ENCODE data around the gene MED13.
"Not testable (repeated sequence)": the region's sequence is repeated elsewhere in the genome, so short reads cannot be mapped to it uniquely, and the experiment has no call there.

The MED13 gene

DNA sequence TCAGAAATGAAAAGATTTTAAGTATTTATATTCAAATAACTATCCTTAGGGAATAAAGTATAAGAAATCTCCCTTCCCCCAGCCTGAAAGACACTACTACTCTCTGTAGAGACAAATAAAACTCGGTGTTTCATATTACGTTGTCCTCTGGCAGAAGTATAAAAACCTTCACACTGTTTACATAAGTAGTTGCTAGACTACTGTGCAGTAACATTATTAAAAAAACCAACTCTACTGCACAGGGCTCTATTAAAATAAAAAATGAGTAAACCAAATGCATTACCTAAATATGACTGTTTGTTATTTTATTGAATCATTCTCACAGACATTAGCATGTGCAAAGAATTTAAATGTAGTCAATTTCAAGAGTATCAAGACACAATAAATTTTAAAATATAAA, 67.4 kb downstream of the MED13 start:
- no peak for DNase-seq (ENCODE audit: low read depth)

DNA sequence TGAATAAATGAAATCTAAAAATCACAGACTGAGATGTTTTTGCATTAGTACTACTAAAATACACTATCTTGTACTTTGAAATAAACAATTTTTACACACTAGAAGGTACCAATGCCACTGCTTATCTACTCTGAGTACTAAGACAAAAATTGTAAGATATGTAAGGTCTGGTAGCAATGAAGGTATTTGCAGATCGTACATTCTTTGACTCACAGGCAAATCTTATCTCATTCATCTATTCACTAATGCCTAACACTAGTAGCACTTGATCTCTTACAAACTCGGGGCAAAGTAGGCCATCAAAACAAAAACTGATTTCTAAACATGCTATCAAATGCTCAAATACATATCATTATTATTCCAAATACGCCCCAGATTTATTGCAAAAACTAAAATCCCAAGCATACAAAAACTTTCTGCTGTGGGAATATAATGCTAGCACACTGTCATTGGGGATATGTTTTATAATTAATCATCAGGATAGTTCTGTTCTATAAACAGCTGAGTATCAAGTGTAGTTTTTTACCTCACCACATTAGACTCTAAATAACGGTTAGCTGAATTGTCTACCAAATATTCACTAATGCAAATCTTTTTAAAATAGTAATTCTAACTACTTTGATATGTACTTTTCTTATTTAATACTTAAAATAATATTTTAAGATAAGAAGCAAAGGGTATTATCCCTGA, 68.0 kb downstream of the MED13 start:
- DNase-seq (ENCODE audit: low read depth): no peak

DNA sequence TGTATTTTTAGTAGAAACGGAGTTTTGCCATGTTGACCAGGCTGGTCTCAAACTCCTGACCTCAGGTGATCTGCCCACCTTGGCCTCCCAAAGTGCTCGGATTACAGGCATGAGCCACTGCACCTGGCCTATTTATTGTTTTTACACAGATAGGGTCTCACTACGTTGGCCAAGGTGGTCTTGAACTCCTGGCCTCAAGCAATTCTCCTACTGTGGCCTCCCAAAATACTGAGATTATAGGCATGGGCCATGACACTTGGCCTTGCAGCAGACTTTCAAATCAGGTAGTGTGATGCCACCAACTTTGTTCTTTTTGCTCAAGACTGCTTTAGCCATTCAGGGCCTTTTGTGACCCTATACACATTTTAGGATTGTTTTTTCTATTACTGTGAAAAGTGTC, 75.6 kb downstream of the MED13 start:
- no peak for DNase-seq (ENCODE audit: low read depth)

DNA sequence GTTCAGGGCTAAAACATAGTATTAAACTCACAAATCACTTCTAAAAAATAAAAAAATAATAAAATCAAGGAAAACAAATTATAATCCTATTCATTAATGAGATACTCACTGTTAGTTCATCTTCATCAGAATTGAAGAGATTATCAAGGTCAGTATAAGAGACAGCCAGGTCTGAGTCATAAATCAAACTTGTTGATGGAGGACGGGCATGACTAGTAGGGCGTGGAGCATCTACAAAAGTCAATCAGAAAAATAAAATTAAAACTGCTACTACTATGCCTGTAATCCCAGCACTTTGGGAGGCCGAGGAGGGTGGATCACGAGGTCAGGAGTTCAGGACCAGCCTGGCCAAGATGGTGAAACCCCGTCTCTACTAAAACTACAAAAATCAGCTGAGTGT, 78.2 kb downstream of the MED13 start:
- DNase-seq (ENCODE audit: low read depth): no peak

DNA sequence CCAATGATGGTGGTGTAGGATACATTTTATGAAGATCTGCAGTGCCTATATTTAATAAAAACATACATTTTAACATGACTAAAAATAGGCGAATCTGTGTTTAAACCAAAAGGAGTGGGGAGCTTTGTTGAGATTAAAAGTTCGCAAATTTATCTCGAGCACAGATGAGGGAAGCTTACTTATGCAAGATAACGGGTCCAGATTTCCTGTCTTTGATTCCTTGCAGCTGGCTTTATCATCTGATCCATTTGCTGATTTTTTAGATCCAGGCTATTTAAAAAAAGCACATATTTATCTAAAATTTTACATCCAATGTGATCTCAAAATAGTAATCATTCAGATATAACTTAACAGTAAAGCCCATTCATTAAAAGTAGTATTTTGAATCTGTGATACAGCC, 80.3 kb downstream of the MED13 start:
- DNase-seq (ENCODE audit: low read depth): no peak

DNA sequence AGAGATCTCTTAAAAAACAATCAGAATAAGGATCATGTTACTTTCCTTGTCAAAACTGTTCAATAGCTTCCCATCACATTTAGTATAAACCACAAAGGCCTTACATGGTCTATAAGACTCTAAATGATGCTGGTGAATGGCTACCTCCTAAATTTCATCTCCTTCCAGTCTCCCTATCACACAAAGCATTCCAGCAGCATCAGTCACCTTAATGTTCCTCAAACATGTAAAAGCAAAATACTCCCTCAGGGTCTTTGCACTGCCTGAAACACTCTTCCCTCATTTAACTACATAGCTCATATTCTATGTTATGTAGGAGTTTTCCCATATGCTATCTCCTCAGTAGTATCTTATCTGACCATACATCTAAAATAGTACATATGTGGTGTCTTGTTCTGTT, 83.8 kb downstream of the MED13 start:
- no peak for DNase-seq (ENCODE audit: low read depth)

DNA sequence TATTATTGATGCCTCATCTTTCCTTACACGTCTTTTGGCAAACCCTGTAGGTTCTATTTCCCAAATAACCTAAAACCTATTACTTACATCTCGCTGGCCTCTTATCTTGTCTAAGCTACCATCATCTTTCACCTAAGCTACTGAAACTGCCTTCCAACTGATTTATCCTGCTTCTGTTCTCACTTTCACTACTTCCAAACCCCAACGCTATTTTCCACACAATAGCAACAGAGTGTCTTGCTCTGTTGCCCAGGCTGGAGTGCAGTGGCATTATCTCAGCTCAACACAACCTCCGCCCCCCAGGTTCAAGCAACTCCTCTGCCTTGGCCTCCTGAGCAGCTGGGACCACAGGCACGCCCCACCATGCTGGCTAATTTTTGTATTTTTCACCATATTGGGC, 84.5 kb downstream of the MED13 start:
- DNase-seq (ENCODE audit: low read depth): no peak

DNA sequence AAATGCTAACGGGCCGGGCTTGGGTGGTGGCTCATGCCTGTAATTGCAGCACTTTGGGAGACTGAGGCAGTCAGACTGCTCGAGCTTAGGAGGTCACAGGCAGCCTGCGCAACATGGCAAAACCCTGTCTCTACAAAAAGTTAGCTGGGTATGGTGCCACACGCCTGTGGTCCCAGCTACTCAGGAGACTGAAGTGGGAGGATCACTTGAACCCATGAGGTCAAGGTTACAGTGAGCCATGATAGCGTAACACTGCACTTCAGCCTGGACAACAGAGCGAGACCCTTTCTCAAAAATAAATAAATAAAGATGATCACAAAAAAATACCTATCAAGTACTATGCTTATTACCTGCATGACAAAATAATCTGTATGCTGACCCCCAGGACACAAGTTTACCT, 91.0 kb downstream of the MED13 start:
- no peak for DNase-seq (ENCODE audit: low read depth)

DNA sequence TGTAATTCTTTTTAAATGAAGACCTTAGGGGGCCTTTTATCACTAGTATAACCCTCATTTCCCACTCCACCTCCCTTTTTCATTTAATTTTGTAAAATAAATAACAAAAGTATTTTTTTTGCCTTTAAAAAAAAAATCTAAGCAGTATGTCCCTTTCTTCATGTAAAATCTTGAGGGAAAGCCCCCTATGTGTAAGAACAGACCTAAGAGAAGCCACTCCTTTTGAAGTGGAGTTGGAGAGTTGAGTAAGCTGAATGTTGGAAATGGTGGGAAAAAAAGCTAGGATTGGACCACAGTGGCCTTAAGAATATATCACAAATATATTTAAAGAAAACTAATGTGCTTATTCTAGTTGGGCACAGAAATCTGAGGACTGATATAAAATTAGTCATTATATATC, 92.8 kb downstream of the MED13 start:
- DNase-seq (ENCODE audit: low read depth): no peak

DNA sequence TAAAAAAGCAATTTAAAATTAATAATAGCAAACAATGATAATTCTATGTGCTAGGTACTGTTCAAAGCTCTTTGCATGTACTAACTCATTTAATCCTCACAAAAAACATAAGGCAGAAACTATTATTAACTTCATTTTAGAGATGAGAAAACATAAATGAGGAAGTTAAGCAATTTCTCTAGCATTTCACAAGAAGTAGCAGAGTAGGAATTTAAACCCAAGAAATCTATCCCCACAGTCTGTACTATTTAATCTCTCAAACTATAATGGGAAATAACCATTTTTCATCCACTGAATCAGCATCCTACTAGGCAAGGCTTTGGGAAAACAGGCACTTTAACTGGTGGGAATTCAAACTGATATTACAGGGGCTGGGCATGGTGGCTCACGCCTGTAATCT, 95.0 kb downstream of the MED13 start:
- DNase-seq (ENCODE audit: low read depth): no peak

DNA sequence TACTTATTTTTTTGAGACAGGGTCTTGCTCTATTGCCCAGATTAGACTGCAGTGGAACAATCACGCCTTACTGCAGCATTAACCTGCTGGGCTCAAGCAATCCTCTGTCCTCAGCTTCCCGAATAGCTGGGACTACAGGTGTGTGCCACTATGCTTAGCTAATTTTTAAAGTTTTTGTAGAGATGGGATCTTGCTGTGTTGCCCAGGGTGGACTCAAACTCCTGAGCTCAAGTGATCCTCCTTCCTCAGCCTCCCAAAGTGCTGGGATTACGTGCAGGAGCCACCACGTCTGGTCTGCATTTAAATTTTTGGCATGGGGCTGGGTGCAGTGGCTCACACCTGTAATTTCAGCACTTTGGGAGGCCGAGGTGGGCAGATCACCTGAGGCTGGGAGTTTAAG, 96.3 kb downstream of the MED13 start:
- DNase-seq (ENCODE audit: low read depth): no peak

DNA sequence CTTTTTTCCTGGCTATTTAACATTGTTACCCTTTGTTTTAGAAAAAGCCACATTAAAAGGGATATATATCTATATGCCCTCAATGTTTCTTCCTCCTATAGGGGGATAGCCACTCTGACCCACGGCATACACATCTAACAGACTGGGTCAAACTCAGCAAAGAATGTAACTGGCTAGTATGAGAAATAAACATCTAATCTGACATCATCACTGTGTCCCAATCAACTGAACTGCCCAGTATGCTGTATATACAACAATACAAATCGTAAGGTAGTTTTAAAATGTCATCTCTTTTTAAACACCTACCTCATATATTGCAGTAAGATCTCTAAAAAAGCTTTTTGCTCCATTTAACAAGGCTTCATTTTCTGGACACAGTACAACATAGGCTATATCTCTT, 97.3 kb downstream of the MED13 start:
- DNase-seq (ENCODE audit: low read depth): no peak

DNA sequence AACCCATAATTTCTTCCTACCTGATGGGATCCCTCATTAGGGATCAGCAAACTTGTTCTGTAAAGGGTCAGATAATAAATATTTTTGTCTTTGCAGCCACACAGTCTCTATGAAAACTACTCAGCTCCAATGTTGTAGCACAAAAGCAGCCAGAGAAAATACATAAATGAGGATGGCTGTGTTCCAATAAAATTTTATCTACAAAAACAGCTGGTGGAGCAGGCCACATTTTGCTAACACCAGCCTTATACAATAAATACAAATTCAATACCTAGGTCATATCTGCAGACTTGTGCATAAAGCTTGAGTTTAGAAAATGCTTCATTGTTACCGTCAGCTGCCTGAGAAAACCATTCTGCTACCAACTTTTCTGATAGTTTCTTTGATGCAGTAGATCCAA, 98.9 kb downstream of the MED13 start:
- no peak for DNase-seq (ENCODE audit: low read depth)

DNA sequence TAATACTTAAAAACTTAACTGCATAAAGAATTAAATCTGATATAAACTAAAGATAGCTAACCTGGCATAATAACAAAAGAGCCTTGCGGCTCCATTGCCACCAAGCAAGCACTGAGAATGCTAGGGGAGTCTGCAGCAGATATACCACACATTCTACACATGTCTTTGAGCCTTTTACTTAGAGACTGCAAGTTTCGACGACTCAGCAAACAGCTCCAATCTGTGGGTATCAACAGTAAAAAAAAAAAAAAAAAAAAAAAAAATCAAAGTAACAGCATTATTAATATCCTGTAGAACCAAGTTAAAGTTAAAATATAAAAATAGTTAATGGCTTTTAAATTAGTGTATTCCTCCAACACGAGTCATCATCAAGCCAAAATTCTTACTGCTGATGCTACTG, 109.5 kb downstream of the MED13 start:
- DNase-seq (ENCODE audit: low read depth): no peak

DNA sequence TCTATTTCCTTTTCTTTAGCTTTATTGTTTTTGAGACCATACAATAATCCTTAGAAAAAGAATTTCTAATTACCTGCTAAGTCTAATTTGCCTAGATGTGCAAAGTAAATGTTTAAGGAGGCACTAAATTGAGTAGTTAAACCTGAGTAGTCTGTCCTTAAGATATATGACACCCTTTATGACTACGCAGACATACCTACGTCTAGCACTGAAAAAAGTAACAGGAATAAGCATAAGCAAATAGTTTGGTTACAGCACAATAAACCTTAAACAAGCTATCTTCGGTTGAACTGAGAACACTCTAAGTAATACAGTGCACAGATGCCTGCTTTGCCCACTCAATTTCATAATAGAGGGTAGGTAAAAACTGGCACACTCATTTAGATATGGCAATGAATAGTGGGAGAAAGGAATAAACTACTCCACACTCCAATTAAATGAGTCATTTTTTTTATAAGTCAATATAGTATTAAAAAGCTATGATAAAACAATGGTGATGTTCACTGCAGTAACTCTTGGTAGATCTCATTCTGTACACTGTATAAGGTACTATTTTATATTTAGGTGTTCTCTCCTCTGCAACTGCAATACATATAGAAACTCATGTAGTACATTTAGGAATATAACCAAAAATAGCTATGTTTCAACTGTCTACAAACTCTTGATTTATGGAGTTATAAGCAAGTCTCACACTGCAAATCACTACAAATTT, 117.6 kb downstream of the MED13 start:
- DNase-seq (ENCODE audit: low read depth): no peak

DNA sequence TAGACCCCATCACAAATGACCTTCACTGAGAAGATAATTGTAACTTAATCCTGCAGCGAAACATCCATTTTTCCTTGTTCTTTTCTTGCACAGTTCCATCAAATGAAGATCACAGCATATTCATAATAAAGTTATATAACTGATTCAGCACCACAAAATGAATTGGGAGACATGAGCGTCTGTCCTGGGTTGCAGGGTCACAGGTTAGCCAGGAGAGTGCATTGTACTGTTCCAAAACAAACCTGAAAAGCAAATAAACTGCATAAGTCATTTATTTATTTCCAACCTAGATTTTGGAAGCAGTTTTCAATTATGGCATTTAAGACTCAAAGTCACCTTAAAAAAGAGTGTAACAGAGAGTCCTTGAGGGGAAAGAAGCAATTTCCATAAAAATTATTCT, 118.7 kb downstream of the MED13 start:
- no peak for DNase-seq (ENCODE audit: low read depth)

DNA sequence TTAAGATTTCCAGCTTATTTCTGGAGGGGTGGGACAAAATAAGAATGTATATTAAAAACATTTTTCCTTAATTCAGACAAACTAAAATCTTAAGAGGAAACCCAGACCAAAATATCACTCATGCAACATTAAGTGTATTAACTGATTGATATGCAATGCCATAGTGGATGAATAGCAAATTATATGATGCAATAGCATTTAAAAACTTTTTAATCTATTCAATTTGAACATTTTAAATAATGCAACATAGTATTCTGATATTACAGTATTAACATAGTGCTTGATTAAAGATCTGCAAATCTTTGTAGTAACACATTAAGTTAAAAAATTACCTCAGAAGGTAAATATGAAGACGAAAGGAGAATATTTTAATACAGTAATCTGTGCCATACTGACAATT, 122.0 kb downstream of the MED13 start:
- no peak for DNase-seq (ENCODE audit: low read depth)

DNA sequence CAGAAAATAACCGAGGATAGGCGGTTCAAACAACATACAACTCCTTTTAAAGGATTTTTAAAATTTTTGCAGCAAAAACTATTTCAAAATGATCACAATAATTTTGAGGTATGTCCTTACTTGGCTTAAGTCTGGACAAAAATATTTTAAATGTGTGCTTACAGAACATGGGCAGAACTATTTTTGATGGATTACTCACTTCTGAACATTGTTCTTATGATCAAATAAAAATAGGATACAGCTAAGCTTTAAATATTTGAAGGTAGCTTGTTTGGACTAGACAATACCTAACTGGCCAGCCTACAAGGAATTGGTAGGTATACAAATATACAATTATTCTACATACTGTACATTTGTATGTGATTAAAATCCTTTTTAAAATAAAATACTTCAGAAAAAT, 123.0 kb downstream of the MED13 start:
- no peak for DNase-seq (ENCODE audit: low read depth)

DNA sequence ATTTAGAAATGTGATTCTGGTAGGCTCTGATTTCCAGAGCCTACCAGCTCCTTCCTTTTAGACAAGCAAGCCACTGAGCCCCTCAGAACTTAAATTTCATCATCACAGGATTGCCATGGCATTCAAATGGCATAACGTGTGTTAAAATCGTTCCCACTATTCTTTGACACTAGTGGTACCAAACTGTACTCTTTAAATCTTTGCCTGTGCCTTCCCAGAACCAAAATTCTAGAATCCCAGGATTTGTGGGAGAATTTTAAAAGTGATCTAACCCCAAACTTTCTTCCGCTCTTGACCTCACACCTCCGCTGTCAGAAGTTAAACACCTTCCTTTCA, 137.0 kb downstream of the MED13 start:
- DNase-seq (ENCODE audit: low read depth): no peak

DNA sequence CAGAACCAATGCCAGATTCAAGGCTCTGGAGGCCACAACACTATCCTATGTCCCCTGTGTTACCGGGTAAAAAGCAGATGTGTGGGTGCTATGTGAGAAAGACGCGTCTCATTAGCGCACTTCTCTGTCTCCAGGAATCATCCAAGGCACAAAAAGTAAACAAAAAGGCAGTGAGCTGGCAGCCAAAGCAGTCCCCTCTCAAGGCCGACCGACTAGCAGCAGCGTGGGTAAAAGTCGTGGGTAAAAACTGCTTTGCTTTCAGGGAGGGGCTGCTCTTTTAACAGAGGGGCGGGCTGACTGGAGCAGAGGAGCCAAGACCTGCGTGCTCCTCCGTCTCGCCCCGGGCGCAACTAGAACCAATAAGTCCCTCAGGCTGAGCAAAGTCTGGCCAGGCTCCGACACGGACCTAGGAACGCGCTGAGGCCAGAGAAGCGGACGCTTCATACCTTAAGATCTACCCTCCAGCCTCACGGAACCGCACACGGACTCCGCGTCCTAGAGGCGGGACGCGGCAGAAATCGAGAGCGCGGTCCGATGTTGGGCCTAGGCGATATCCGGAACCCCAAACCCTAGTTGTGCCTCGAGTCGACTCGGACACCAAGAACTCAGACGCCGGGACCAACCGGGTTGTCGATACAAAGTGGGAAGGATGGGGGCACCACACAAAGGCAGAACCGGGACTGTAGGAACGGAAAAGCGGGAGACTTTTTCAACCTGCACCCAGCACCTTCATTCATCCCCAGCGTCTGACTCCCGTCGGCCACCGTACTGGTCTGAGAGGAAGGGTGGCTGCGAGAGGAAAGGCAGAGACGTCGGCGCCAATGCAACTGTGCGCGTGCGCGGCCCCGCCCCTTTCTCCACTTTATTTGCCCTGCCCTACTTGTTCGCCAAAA, 137.6 kb downstream of the MED13 start, which contains the start of gene INTS2:
Gene INTS2, minus strand, starts transcription at position 775 of the 893 bp plus-strand sequence. CDS start 1,338 bp downstream, outside the sequence.
- peak; percentile 93 for DNase-seq (ENCODE audit: low read depth)

DNA sequence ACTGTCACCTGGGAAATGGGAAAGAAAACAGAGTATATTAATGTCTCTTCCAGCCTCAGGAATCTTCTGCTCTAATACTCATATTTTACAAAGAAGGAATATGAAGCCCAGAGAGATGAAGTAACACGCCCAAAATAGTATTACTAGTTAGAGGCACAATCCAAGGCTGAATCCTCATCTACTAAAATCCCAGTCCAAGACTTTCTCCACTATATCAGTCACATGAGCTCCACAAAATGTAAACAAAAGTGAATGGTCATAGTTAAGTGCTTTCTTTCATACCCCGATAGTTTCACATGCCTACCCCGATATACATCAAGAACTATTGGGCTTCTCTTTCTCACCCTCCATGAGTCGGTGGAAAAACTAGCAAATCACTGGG, 138.3 kb downstream of the MED13 start:
- DNase-seq (ENCODE audit: low read depth): no peak

DNA sequence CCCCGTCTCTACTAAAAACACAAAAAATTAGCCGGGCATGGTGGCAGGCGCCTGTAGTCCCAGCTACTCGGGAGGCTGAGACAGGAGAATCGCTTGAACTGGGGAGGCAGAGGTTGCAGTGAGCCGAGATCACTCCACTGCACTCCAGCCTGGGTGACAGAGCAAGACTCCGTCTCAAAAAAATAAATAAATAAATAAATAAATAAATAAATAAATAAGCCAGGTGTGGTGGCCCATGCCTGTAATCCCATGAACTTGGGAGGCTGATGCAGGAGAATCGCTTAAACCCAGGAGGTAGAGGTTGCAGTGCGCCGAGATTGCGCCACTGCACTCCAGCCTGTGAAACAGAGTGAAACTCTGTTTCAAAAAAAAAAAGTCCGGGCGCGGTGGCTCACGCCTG, 149.9 kb downstream of the MED13 start:
- DNase-seq (ENCODE audit: low read depth): not testable (repeated sequence)

Data from T-helper 22 cell (primary cell).